SK-N-SH treated with all-trans-retinoic acid at 6 μM for 48 hours (cell line): ENCODE measurements around the gene KCNMB2.

Experiments used
- ATAC-seq: fragments of 200-7000 bp; cut with Tn5 transposase; 3 replicates; pipeline ENCODE4 v1.9.1; 2020; ENCODE audit warnings: mild to moderate bottlenecking, moderate library complexity
- ARNTL ChIP-seq: fragments of 450-650 bp; formaldehyde crosslinking; IDR thresholded peaks from 2 replicates; pipeline ENCODE4 v1.5.0; 2020; ENCODE audit warnings: low read depth, mild to moderate bottlenecking, moderate library complexity, borderline replicate concordance
- CSDC2 ChIP-seq: fragments of 250-450 bp; sonication (Bioruptor Pico); IDR thresholded peaks from 2 replicates; pipeline ENCODE4 v1.5.0; 2020; ENCODE audit warnings: mild to moderate bottlenecking, moderate library complexity
- CSRNP3 ChIP-seq: fragments of 250-450 bp; sonication (Bioruptor Pico); IDR thresholded peaks from 2 replicates; pipeline ENCODE4 v1.5.1; 2021; ENCODE audit warnings: mild to moderate bottlenecking, moderate library complexity
- ESRRG ChIP-seq: fragments of 250-450 bp; sonication (Bioruptor Pico); IDR thresholded peaks from 2 replicates; pipeline ENCODE4 v1.6.1; 2021; ENCODE audit warnings: mild to moderate bottlenecking
- GLIS3 ChIP-seq: fragments of 250-450 bp; sonication (Bioruptor Pico); IDR thresholded peaks from 2 replicates; pipeline ENCODE4 v1.5.0; 2020; ENCODE audit warnings: mild to moderate bottlenecking, moderate library complexity
- ISL1 ChIP-seq: fragments of 250-450 bp; sonication (Bioruptor Pico); IDR thresholded peaks from 2 replicates; pipeline ENCODE4 v2.1.2; 2022; ENCODE audit warnings: mild to moderate bottlenecking, moderate library complexity
- OSR1 ChIP-seq: fragments of 250-450 bp; sonication (Bioruptor Pico); IDR thresholded peaks from 2 replicates; pipeline ENCODE4 v1.8.0; 2022; ENCODE audit warnings: moderate library complexity, mild to moderate bottlenecking, inconsistent platforms
- POU6F1 ChIP-seq: fragments of 250-450 bp; sonication (Bioruptor Pico); IDR thresholded peaks from 2 replicates; pipeline ENCODE4 v1.8.0; 2021; ENCODE audit warnings: low read depth, mild to moderate bottlenecking, moderate library complexity, borderline replicate concordance
- PPARA ChIP-seq: fragments of 250-450 bp; sonication (Bioruptor Pico); IDR thresholded peaks from 2 replicates; pipeline ENCODE4 v1.5.0; 2020; ENCODE audit warnings: mild to moderate bottlenecking, borderline replicate concordance
- RARB ChIP-seq: fragments of 250-450 bp; sonication (Bioruptor Pico); IDR thresholded peaks from 2 replicates; pipeline ENCODE4 v1.8.0; 2021; ENCODE audit warnings: mild to moderate bottlenecking, moderate library complexity
- SNAI2 ChIP-seq: fragments of 250-450 bp; sonication (Bioruptor Pico); IDR thresholded peaks from 2 replicates; pipeline ENCODE4 v1.5.0; 2020; ENCODE audit warnings: mild to moderate bottlenecking, moderate library complexity
- TCF4 ChIP-seq: fragments of 250-450 bp; sonication (Bioruptor Pico); IDR thresholded peaks from 2 replicates; pipeline ENCODE4 v1.8.0; 2021; ENCODE audit warnings: mild to moderate bottlenecking, moderate library complexity, borderline replicate concordance
- TOX ChIP-seq: fragments of 250-450 bp; sonication (Bioruptor Pico); IDR thresholded peaks from 2 replicates; pipeline ENCODE4 v1.8.0; 2021; ENCODE audit warnings: mild to moderate bottlenecking, moderate library complexity, borderline replicate concordance
- TSHZ2 ChIP-seq: fragments of 250-450 bp; sonication (Bioruptor Pico); IDR thresholded peaks from 2 replicates; pipeline ENCODE4 v1.5.0; 2020; ENCODE audit warnings: mild to moderate bottlenecking, moderate library complexity
- ZC3H10 ChIP-seq: fragments of 250-450 bp; sonication (Bioruptor Pico); IDR thresholded peaks from 2 replicates; pipeline ENCODE4 v1.5.1; 2021; ENCODE audit warnings: mild to moderate bottlenecking, moderate library complexity
- ZFP3 ChIP-seq: fragments of 250-450 bp; sonication (Bioruptor Pico); IDR thresholded peaks from 2 replicates; pipeline ENCODE4 v1.5.0; 2020; ENCODE audit warnings: mild to moderate bottlenecking, moderate library complexity
- ZFP30 ChIP-seq: fragments of 450-650 bp; formaldehyde crosslinking; IDR thresholded peaks from 2 replicates; pipeline ENCODE4 v1.5.0; 2022; ENCODE audit warnings: mild to moderate bottlenecking, moderate library complexity
- ZNF565 ChIP-seq: fragments of 450-650 bp; formaldehyde crosslinking; conservative IDR thresholded peaks from 2 replicates; pipeline ENCODE4 v1.5.0; 2020; ENCODE audit warnings: low read depth, mild to moderate bottlenecking, moderate library complexity
- ZNF70 ChIP-seq: fragments of 450-650 bp; formaldehyde crosslinking; IDR thresholded peaks from 2 replicates; pipeline ENCODE4 v1.5.0; 2020; ENCODE audit warnings: mild to moderate bottlenecking, moderate library complexity
- ZNF8 ChIP-seq: fragments of 450-650 bp; formaldehyde crosslinking; IDR thresholded peaks from 2 replicates; pipeline ENCODE4 v1.5.0; 2020; ENCODE audit warnings: mild to moderate bottlenecking, moderate library complexity
- TF ChIP-seq, protein P1 (sequence below): fragments of 250-450 bp; sonication (Bioruptor Pico); IDR thresholded peaks from 2 replicates; pipeline ENCODE4 v1.8.0; 2020; ENCODE audit warnings: mild to moderate bottlenecking, moderate library complexity, borderline replicate concordance
- TF ChIP-seq, protein P2 (sequence below): fragments of 250-450 bp; sonication (Bioruptor Pico); IDR thresholded peaks from 2 replicates; pipeline ENCODE4 v1.5.1; 2020; ENCODE audit warnings: low read depth, mild to moderate bottlenecking, moderate library complexity

Gene KCNMB2

DNA sequence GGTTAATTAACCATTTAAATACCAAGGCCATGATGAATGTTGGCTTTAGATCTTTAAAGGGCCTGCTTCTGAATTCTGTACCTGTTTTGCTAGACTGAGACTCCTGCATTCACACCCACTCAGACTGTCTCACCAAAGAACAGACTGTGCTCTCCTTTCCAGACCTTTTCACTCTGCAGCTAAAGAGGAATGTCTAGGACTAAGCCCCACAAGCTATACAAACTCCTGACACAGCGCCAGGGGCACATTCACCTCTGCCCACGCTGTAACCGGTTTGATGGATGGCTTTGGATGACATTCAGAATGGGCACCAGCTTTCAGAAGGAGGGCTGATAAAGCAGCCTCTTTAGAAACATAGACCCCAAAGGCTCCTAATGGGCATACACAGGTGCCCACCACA lies 200.1 kb downstream of the KCNMB2 start:
- TF ChIP-seq PPARA (no peak), TCF4 (no peak), ISL1 (CRISPR knock-in tag) (no peak), CSRNP3 (no peak)
- TF ChIP-seq, protein P1, sequence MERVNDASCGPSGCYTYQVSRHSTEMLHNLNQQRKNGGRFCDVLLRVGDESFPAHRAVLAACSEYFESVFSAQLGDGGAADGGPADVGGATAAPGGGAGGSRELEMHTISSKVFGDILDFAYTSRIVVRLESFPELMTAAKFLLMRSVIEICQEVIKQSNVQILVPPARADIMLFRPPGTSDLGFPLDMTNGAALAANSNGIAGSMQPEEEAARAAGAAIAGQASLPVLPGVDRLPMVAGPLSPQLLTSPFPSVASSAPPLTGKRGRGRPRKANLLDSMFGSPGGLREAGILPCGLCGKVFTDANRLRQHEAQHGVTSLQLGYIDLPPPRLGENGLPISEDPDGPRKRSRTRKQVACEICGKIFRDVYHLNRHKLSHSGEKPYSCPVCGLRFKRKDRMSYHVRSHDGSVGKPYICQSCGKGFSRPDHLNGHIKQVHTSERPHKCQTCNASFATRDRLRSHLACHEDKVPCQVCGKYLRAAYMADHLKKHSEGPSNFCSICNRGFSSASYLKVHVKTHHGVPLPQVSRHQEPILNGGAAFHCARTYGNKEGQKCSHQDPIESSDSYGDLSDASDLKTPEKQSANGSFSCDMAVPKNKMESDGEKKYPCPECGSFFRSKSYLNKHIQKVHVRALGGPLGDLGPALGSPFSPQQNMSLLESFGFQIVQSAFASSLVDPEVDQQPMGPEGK (CRISPR knock-in tag) = no peak
- TF ChIP-seq, all 23 proteins: peak for 0

DNA sequence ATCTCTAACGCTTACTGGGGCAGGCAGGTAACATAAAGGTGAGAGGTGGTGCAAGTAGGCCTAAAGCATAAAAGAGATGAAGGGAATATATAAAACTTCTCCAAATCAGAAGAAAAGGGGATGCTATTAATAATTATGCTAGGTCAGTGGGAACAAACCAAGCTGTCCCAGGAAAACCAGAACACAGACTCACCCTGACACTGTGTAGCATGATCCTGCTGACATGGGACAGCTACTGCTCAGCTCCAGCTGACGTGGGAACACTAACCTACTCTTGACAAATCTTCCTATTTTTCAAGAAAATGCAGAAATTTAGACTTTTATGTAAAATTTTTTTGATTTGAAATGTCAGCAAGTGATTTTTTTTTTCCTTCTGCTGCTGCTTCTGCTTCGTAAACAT lies 203.5 kb downstream of the KCNMB2 start:
- TF ChIP-seq TSHZ2 (no peak), PPARA (no peak), ISL1 (CRISPR knock-in tag) (no peak)
- no peak for ATAC-seq

More for the DNA sequence above, 200.1 kb downstream of the KCNMB2 start:
- no peak for ATAC-seq

DNA sequence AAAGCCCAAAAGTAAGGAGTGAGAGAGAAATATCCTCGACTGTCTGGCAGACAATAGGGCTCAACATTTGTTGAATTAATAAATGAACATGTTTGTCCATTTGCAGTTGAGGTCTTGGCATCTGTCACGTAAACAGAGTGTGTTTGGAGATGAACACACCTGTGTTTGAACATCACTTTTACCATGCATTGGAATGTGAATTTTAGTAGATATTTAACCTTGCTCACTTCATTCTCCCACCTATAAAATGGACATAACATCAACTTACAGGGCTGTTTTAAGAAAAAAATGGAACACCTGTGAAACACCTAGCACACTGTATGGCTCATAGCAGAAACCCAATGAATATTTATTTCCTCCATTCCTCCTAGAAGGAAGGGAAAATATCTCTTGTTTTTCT lies 204.8 kb downstream of the KCNMB2 start:
- no peak for ATAC-seq
- TF ChIP-seq POU6F1 (CRISPR knock-in tag) (no peak), ISL1 (CRISPR knock-in tag) (no peak), ESRRG (no peak), SNAI2 (CRISPR knock-in tag) (no peak), TCF4 (no peak), ZNF565 (CRISPR knock-in tag) (no peak), ZNF70 (CRISPR knock-in tag) (no peak)

GRCh38 chr3:178743297-178743696 lies 207.1 kb downstream of the KCNMB2 start:
- no peak for ATAC-seq
- TF ChIP-seq, protein P2, sequence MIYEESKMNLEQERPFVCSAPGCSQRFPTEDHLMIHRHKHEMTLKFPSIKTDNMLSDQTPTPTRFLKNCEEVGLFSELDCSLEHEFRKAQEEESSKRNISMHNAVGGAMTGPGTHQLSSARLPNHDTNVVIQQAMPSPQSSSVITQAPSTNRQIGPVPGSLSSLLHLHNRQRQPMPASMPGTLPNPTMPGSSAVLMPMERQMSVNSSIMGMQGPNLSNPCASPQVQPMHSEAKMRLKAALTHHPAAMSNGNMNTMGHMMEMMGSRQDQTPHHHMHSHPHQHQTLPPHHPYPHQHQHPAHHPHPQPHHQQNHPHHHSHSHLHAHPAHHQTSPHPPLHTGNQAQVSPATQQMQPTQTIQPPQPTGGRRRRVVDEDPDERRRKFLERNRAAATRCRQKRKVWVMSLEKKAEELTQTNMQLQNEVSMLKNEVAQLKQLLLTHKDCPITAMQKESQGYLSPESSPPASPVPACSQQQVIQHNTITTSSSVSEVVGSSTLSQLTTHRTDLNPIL (CRISPR knock-in tag) = no peak
- TF ChIP-seq TSHZ2 (no peak), RARB (CRISPR knock-in tag) (no peak), TCF4 (no peak), GLIS3 (CRISPR knock-in tag) (no peak), ZNF8 (CRISPR knock-in tag) (no peak), ZC3H10 (CRISPR knock-in tag) (no peak), CSDC2 (CRISPR knock-in tag) (no peak), ZFP3 (CRISPR knock-in tag) (no peak), ZNF565 (CRISPR knock-in tag) (no peak), TOX (CRISPR knock-in tag) (no peak), ZFP30 (CRISPR knock-in tag) (no peak), OSR1 (no peak), SNAI2 (CRISPR knock-in tag) (no peak), ARNTL (no peak), ZNF70 (CRISPR knock-in tag) (no peak), PPARA (no peak)
- TF ChIP-seq, protein P1 (CRISPR knock-in tag) = no peak
